IPS-15b (cell line): ENCODE measurements around the gene THSD4.

Source experiments
- H3K27me3 ChIP-seq: one replicate; pipeline ENCODE4 v1.6.1; 2013; ENCODE audit warnings: low read length; ENCODE audit not compliant: control insufficient read depth, insufficient read depth
- H3K36me3 ChIP-seq: one replicate; pipeline ENCODE4 v1.6.1; 2013; ENCODE audit warnings: low read length; ENCODE audit not compliant: control insufficient read depth, insufficient read depth
- H3K4me1 ChIP-seq: one replicate; pipeline ENCODE4 v1.6.1; 2013; ENCODE audit warnings: mild to moderate bottlenecking, low read length; ENCODE audit not compliant: control insufficient read depth, insufficient read depth
- H3K4me3 ChIP-seq: one replicate; pipeline ENCODE4 v1.5.1; 2013; ENCODE audit warnings: low read depth, low read length
- H3K9ac ChIP-seq: one replicate; pipeline ENCODE4 v1.6.1; 2013; ENCODE audit warnings: low read depth, mild to moderate bottlenecking, low read length
- H3K9me3 ChIP-seq: one replicate; pipeline ENCODE4 v1.6.1; 2013; ENCODE audit warnings: mild to moderate bottlenecking, low read length; ENCODE audit not compliant: control insufficient read depth, insufficient read depth

THSD4 gene

DNA sequence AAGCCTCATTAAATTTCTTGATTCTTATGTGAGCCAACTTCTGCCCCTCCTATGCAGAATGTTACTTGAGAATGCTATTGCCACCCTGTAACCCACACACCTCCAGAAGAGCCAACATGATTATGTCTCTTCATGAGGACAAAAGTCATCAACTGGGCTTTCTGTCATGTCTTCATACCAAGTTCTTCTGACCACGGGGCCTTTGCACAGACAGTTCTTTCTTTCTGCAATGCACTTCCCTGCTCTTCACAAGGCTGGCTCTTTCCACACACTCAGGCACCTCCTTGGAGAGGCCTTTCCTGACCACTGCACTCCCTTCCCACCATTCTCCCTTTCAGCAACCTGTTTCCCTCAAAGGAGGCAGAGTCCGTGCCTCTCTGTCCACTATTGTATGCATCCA is 587.2 kb downstream of the THSD4 start:
- Histone ChIP-seq H3K4me1 (no peaks in the 10 kb centered on the region), H3K36me3 (no peaks in the 10 kb centered on the region), H3K4me3 (no peak overlapping the region), H3K9me3 (no peaks in the 10 kb centered on the region), H3K9ac (no peak overlapping the region), H3K27me3 (no peaks in the 10 kb centered on the region)

DNA sequence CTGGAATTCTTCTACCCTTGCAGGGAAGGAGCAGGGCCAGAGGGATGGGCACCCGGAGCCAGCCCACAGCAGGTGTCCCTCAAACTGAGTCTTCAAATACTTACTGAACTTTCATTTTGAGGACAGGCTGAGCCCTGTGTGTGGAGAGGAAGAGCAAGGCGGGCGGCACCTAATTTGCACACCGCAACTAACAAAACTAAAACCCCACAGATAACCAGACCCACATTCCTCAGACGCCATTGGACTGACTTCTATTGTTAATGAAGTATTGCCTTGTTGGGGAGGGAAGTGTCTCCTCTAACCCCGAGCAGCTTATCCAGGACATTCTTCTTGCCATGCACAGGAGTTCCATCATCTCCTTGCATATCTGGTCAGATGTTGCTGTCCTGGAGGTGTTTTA is 589.9 kb downstream of the THSD4 start:
- H3K27me3 ChIP-seq = no peaks in the 10 kb centered on the region
- no peaks in the 10 kb centered on the region for H3K4me1 ChIP-seq

DNA sequence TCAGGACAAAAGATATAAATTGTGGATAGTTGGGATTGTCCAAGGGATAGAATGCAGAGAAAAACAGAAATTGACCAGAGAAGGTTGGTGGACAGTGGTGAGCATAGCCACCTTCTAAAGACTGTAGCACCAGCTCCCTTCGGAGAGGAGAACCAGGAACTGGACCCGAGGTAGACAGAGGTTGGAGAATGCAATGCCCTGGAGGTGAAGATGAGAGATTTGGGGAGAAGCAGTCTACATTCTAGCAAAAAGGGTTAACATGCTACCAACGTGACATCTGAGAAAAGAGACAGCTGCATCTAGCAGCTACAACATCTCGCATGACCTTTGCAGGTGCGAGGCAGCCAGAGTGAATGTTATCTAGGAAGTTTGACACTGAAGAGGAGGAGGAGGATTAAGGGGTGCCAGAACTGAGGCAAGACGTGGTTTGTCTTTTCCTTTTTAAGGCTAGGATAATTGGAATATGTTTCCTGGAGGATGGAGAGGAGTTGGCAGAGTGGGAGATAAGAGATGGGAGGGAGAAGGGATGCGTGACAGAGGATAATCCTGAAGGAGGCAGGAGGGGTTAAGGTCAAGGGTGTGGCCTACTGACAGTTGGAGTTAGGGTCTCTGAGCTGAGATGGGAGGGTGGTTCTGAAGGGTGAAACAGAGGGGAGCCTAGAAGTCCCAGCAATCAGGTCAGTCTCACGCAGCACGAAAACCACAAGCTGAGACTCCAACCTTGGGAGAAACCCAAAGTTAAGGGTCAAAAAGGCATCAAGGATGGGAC is 591.4 kb downstream of the THSD4 start:
- Histone ChIP-seq H3K36me3 (no peaks in the 10 kb centered on the region), H3K9ac (no peak overlapping the region), H3K27me3 (no peaks in the 10 kb centered on the region), H3K9me3 (no peaks in the 10 kb centered on the region), H3K4me3 (no peak overlapping the region), H3K4me1 (no peaks in the 10 kb centered on the region)

More for the DNA sequence above, 589.9 kb downstream of the THSD4 start:
- no peak overlapping the region for H3K4me3 ChIP-seq
- no peaks in the 10 kb centered on the region for H3K36me3 ChIP-seq
- no peak overlapping the region for H3K9ac ChIP-seq
- H3K9me3 ChIP-seq = no peaks in the 10 kb centered on the region

DNA sequence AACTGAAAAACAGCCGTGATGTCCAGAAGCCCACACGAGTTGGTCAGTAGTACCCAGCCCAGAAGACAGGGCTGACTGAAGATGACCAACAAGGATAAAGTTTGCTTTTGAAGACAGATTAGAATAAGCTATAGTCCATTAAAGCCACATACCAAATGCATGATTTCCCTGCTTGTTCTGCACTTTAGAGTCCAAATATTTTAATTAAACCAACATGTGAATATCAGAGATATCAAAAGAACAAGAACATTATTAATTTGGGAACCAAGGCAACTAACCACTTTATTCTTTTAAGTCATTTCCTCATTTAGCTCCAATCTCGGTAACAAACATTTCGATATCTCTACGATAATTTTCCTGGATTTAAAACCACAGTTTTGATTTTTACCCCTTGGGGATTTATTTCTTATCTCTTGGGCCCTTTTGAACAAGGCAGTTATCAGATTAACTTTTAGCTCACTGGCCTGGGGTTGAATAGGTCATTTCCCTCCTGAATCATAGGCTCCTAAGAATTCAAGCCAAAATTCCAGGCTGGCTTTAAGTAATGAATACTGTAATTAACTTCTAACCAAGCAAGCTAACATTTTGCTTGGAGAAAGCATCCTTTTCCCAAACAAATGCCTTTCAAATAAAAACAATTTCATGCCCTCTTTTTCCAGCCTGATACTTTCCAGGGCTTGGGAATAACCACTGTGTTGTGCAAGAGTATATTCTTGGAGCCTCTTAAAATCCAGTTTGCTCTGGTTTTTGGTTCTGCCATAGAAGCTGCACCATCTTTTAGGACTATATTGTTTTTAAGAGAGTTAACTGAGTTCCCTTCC is 592.2 kb downstream of the THSD4 start:
- no peak overlapping the region for H3K4me3 ChIP-seq
- no peaks in the 10 kb centered on the region for H3K4me1 ChIP-seq
- H3K27me3 ChIP-seq = no peaks in the 10 kb centered on the region
- H3K9ac ChIP-seq = no peak overlapping the region
- no peaks in the 10 kb centered on the region for H3K36me3 ChIP-seq
- H3K9me3 ChIP-seq = no peaks in the 10 kb centered on the region

DNA sequence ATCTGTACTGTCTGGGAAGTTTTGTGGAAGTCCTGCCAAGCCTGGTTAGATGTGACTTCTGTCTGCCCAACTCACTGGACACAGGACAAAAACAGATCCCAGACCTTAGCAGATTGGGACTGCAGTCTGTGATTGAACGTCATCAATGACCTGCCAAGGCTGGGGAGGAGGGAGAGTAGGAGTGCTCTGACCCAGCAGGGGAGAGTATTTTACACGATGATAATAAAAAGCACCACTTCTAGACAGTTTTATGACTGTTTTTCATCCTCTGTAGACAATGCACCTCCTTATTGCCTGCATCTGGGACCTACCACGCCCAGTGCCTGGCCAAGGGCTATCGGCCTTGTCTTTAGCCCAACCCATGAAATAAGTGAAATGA is 592.8 kb downstream of the THSD4 start:
- no peaks in the 10 kb centered on the region for H3K27me3 ChIP-seq
- H3K9me3 ChIP-seq = no peaks in the 10 kb centered on the region
- no peaks in the 10 kb centered on the region for H3K4me1 ChIP-seq
- H3K9ac ChIP-seq = no peak overlapping the region
- no peaks in the 10 kb centered on the region for H3K36me3 ChIP-seq
- no peak overlapping the region for H3K4me3 ChIP-seq

DNA sequence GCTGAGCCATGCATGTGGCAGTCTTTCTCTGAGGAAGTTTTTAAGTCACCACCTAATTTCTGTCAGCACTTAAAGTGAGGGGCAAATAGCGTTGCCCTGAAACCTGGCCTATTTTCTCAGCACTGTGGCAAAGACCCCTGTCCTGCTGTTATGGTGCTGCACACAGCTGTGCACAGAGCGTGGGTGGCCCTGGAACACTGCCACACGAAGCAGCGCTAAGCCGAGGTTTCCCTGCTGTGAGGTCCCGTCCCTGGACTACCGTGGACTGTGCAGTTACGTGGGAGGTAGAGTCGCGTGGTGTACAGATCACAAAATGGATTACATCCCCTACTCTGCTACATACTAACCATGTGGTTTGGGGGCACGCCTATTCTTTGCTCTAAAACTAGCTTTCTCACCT is 593.5 kb downstream of the THSD4 start:
- H3K4me1 ChIP-seq = no peaks in the 10 kb centered on the region
- no peak overlapping the region for H3K4me3 ChIP-seq
- H3K9me3 ChIP-seq = no peaks in the 10 kb centered on the region

DNA sequence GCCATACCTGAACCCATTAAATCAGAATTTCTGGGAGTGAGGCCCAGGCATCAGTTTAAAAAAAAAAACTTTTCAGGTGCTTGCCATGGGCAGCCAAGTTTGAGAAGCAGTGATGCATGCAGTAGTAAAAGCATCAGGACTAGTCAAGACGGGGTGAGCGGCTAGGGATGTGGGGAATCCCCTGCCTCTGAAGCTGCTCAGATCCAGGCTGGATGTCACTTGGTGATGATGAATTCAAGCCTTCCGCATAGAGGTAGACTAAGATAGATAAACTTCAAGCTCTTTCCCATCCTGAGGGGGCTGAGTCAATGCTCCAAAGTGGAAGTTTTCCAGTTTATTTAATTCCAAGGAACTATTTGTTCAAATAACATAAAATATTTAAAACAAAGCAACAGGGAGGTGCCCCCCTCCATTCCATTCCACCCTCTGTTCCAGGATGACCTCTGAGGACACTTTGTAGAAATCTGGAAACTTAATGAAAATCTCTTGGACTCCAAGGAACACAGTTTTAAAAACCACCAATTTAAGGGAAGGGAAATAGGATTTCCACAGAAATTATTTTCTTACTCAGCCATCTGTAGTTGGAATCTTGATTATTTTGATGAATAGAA is 594.6 kb downstream of the THSD4 start:
- no peaks in the 10 kb centered on the region for H3K4me1 ChIP-seq
- no peaks in the 10 kb centered on the region for H3K27me3 ChIP-seq
- no peak overlapping the region for H3K9ac ChIP-seq
- H3K9me3 ChIP-seq = no peaks in the 10 kb centered on the region
- H3K4me3 ChIP-seq = no peak overlapping the region
- H3K36me3 ChIP-seq = no peaks in the 10 kb centered on the region

More for the DNA sequence above, 593.5 kb downstream of the THSD4 start:
- Histone ChIP-seq H3K27me3 (no peaks in the 10 kb centered on the region), H3K36me3 (no peaks in the 10 kb centered on the region), H3K9ac (no peak overlapping the region)

DNA sequence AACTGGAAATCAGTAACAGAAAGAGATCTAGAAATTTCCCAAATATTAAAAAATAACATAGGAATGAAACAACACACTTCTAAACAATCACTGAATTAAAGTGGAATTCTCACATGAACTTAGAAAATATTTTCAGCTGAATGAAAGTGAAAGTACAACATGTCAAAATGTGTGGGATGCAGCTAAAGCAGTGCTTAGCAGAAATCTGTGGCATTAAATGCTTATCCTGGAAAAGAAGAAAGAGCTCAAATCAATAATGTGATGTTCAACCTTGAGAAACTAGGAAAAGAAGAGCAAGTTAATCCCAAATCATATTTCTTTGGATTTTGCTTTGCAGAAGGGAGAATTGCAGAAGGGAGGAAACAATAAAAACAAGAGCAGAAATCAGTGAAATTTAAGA is 596.9 kb downstream of the THSD4 start:
- no peak overlapping the region for H3K9ac ChIP-seq
- H3K27me3 ChIP-seq = no peaks in the 10 kb centered on the region
- H3K36me3 ChIP-seq = no peaks in the 10 kb centered on the region
- H3K4me1 ChIP-seq = no peaks in the 10 kb centered on the region
- H3K9me3 ChIP-seq = no peaks in the 10 kb centered on the region
- H3K4me3 ChIP-seq = no peak overlapping the region

DNA sequence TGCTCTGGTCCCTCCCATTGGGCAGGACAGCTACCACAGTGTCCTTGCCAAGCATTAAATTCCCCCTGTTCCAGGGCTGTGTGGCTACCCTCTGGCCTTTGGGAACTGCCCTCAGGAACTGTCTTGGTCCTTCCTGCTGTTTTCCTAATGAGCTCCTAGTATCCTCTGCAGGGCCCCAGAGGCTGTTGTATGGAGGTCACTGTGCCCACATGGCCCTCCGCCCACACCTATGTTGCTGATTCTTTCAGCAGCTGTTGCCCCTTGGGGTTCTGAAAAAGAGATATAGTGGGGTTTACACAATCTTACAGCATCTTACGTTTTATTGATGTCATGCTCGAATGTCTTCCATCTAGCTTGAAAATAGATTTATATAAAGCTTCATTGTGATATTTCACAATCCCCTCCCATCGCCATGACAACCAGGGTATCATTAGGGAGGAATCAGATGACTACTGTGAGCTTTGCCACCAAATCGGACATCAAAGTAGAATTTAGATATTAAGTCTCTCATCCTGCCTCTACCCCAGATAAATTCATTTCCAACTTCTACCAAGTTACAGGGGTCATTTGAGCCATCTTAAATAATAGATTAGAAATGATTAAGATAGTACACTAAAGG is 598.0 kb downstream of the THSD4 start:
- H3K9ac ChIP-seq = no peak overlapping the region
- no peaks in the 10 kb centered on the region for H3K9me3 ChIP-seq
- H3K36me3 ChIP-seq = no peaks in the 10 kb centered on the region
- no peaks in the 10 kb centered on the region for H3K4me1 ChIP-seq
- no peaks in the 10 kb centered on the region for H3K27me3 ChIP-seq
- no peak overlapping the region for H3K4me3 ChIP-seq

DNA sequence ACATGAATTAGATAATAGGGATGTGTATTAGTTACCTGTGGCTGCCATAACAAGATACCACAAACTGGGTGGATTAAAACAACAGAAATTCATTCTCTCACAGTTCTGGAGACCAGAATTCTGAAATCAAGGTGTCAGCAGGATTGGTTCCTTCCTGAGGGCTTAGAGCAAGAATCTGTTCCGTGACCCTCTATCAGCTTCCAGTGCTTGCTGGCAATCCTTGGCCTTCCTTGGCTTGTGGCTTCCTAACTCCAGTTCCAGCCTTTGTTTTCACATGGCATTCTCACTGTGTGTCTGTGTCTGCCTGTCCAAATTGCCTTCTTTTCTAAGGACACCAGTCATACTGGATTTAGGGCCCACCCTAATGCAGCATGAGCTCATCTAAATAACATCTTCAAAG is 600.6 kb downstream of the THSD4 start:
- Histone ChIP-seq H3K4me3 (no peak overlapping the region), H3K27me3 (no peaks in the 10 kb centered on the region), H3K9me3 (no peaks in the 10 kb centered on the region), H3K4me1 (no peaks in the 10 kb centered on the region), H3K9ac (no peak overlapping the region), H3K36me3 (no peaks in the 10 kb centered on the region)

DNA sequence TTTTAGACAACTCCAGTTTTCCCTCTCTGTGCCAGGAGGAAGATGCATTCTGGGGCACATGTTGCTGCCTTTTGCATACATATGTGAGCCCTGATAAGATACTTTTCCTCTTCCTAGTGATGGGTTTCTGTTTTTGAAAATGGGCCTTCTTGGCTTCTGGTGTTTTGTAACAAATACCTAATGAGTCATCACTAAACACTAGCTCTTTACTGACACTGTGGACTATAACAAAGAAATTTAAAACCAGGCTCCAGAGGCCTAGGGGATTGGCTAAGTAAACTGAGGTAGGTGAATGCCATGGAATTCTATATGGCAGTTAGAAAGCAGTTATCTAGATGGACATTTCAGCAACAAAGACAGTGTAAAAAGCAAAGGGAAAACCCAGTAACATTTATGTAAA is 601.7 kb downstream of the THSD4 start:
- no peaks in the 10 kb centered on the region for H3K4me1 ChIP-seq
- H3K9ac ChIP-seq = no peak overlapping the region
- H3K9me3 ChIP-seq = no peaks in the 10 kb centered on the region
- H3K4me3 ChIP-seq = no peak overlapping the region
- no peaks in the 10 kb centered on the region for H3K36me3 ChIP-seq
- H3K27me3 ChIP-seq = no peaks in the 10 kb centered on the region
